Nephron (organoid): Measurements from ENCODE around the gene TSN.

Experiments used
- H3K27ac Mint-ChIP-seq, 3 experiments: 2 replicates each; pipeline ENCODE4 v1.8.0; 2020; ENCODE audit warnings: mixed read lengths in 3 of 3, mild to moderate bottlenecking in 2 of 3, moderate library complexity in 1 of 3
- H3K27me3 Mint-ChIP-seq: 2 replicates; pipeline ENCODE4 v1.8.0; 2021; ENCODE audit warnings: low read depth, mild to moderate bottlenecking, moderate library complexity, mixed read lengths
- H3K36me3 Mint-ChIP-seq: 2 replicates; pipeline ENCODE4 v1.8.0; 2020; ENCODE audit warnings: low read depth, mixed read lengths
- H3K4me1 Mint-ChIP-seq: 2 replicates; pipeline ENCODE4 v1.8.0; 2020; ENCODE audit warnings: mixed read lengths
- H3K4me3 Mint-ChIP-seq, 3 experiments: 2 replicates each; pipeline ENCODE4 v1.8.0; 2020; ENCODE audit warnings: mild to moderate bottlenecking in 3 of 3, mixed read lengths in 3 of 3, moderate library complexity in 2 of 3
- H3K9me3 Mint-ChIP-seq: 2 replicates; pipeline ENCODE4 v1.8.0; 2020; ENCODE audit warnings: mixed read lengths
- CTCF ChIP-seq, 3 experiments: fragments of 200-600 bp; sonication (generic); IDR thresholded peaks; one replicate each; pipeline ENCODE4 v1.5.0; 2021; ENCODE audit warnings: antibody characterized with exemption in 3 of 3; ENCODE audit not compliant: unreplicated experiment in 3 of 3

Gene TSN

GRCh38 chr2:121771976-121772742 is 16.7 kb downstream of the TSN start:
- Mint-ChIP-seq H3K27me3 (no peaks in the 10 kb centered on the region), H3K4me3 (peak overlapping the region in 2 of 3 experiments; percentile 2 to 5), H3K4me1 (peaks cover 30% of the 10 kb centered on the region), H3K36me3 (peaks cover 18% of the 10 kb centered on the region), H3K9me3 (no peaks in the 10 kb centered on the region), H3K27ac (peak overlapping the region; percentile 57 to 87 (median 57))
- TF ChIP-seq CTCF (IDR thresholded peaks at IDR 0.05; ENCODE audit: unreplicated experiment in 3 of 3), result no peak

GRCh38 chr2:121774235-121774634 is 18.8 kb downstream of the TSN start:
- no peak overlapping the region for H3K27ac Mint-ChIP-seq
- peaks cover 6% of the 10 kb centered on the region for H3K36me3 Mint-ChIP-seq
- no peaks in the 10 kb centered on the region for H3K9me3 Mint-ChIP-seq
- TF ChIP-seq CTCF (IDR thresholded peaks at IDR 0.05; ENCODE audit: unreplicated experiment in 3 of 3), result no peak
- peaks cover 38% of the 10 kb centered on the region for H3K4me1 Mint-ChIP-seq
- no peak overlapping the region for H3K4me3 Mint-ChIP-seq
- no peaks in the 10 kb centered on the region for H3K27me3 Mint-ChIP-seq

GRCh38 chr2:121776361-121776760 is 20.9 kb downstream of the TSN start:
- TF ChIP-seq CTCF (IDR thresholded peaks at IDR 0.05; ENCODE audit: unreplicated experiment in 3 of 3), result no peak
- H3K27ac Mint-ChIP-seq, result peak overlapping the region in 1 of 3 experiments; percentile 5
- H3K36me3 Mint-ChIP-seq, result no peaks in the 10 kb centered on the region

GRCh38 chr2:121776885-121777698 is 21.6 kb downstream of the TSN start:
- Mint-ChIP-seq H3K27me3 (no peaks in the 10 kb centered on the region), H3K4me3 (no peak overlapping the region), H3K36me3 (no peaks in the 10 kb centered on the region), H3K9me3 (no peaks in the 10 kb centered on the region), H3K4me1 (peaks cover 28% of the 10 kb centered on the region), H3K27ac (peak overlapping the region in 1 of 3 experiments; percentile 32)
- TF ChIP-seq CTCF (IDR thresholded peaks at IDR 0.05; ENCODE audit: unreplicated experiment in 3 of 3), result no peak

More at GRCh38 chr2:121776361-121776760, 20.9 kb downstream of the TSN start:
- H3K4me3 Mint-ChIP-seq, result no peak overlapping the region
- no peaks in the 10 kb centered on the region for H3K9me3 Mint-ChIP-seq
- H3K27me3 Mint-ChIP-seq, result no peaks in the 10 kb centered on the region
- H3K4me1 Mint-ChIP-seq, result peaks cover 36% of the 10 kb centered on the region

GRCh38 chr2:121777699-121778058 is 22.2 kb downstream of the TSN start:
- Mint-ChIP-seq H3K9me3 (no peaks in the 10 kb centered on the region), H3K27ac (peak overlapping the region in 1 of 3 experiments; percentile 32), H3K4me1 (peaks cover 23% of the 10 kb centered on the region), H3K27me3 (no peaks in the 10 kb centered on the region), H3K36me3 (no peaks in the 10 kb centered on the region), H3K4me3 (no peak overlapping the region)
- no peak for TF ChIP-seq CTCF (IDR thresholded peaks at IDR 0.05; ENCODE audit: unreplicated experiment in 3 of 3)
